Endodermal cell (in vitro differentiated cells): ENCODE measurements around the gene TMCO4. TPM values are rescaled to one million over a fixed set of nuclear protein-coding genes. Genes with fewer than 3 reads are reported as not detected.

Experiments used
- DNase-seq: peaks from one replicate; pipeline ENCODE4 v3.0.0-alpha.2; 2017
- H3K27ac ChIP-seq: 2 replicates; pipeline ENCODE4 v1.5.1; 2013; ENCODE audit warnings: mild to moderate bottlenecking, low read depth, low read length, moderate library complexity
- H3K27me3 ChIP-seq: 2 replicates; pipeline ENCODE4 v1.6.1; 2013; ENCODE audit warnings: mild to moderate bottlenecking, low read length, moderate library complexity; ENCODE audit not compliant: insufficient read depth, control insufficient read depth, poor library complexity, severe bottlenecking
- H3K36me3 ChIP-seq: 2 replicates; pipeline ENCODE4 v1.7.0; 2013; ENCODE audit warnings: mild to moderate bottlenecking, low read length, moderate library complexity; ENCODE audit not compliant: control insufficient read depth, insufficient read depth
- H3K4me1 ChIP-seq: one replicate; pipeline ENCODE4 v1.7.0; 2013; ENCODE audit warnings: low read length; ENCODE audit not compliant: control insufficient read depth, insufficient read depth
- H3K4me3 ChIP-seq: 2 replicates; pipeline ENCODE4 v1.5.1; 2013; ENCODE audit warnings: mild to moderate bottlenecking, low read length, moderate library complexity
- H3K9ac ChIP-seq: 2 replicates; pipeline ENCODE4 v1.6.1; 2013; ENCODE audit warnings: mild to moderate bottlenecking, low read length, moderate library complexity; ENCODE audit not compliant: poor library complexity, severe bottlenecking; ENCODE audit errors: extremely low read depth
- H3K9me3 ChIP-seq: 2 replicates; pipeline ENCODE4 v1.6.1; 2013; ENCODE audit warnings: mild to moderate bottlenecking, low read length, moderate library complexity; ENCODE audit not compliant: control insufficient read depth
- H3K27ac Mint-ChIP-seq: 2 replicates; pipeline ENCODE4 v1.8.0; 2020; ENCODE audit warnings: mixed read lengths
- H3K27me3 Mint-ChIP-seq: 2 replicates; pipeline ENCODE4 v1.8.0; 2021; ENCODE audit warnings: mild to moderate bottlenecking, mixed read lengths; ENCODE audit not compliant: insufficient read depth
- H3K36me3 Mint-ChIP-seq: 2 replicates; pipeline ENCODE4 v1.8.0; 2020; ENCODE audit warnings: low read depth, mixed read lengths
- H3K4me1 Mint-ChIP-seq: 2 replicates; pipeline ENCODE4 v1.8.0; 2020; ENCODE audit warnings: mixed read lengths
- H3K4me3 Mint-ChIP-seq: 2 replicates; pipeline ENCODE4 v1.8.0; 2020; ENCODE audit warnings: mild to moderate bottlenecking, moderate library complexity, mixed read lengths
- H3K9me3 Mint-ChIP-seq: 2 replicates; pipeline ENCODE4 v1.8.0; 2020; ENCODE audit warnings: mild to moderate bottlenecking, mixed read lengths
- CTCF ChIP-seq: fragments of 200-600 bp; sonication (generic); conservative IDR thresholded peaks from 2 replicates; pipeline ENCODE4 v1.5.0; 2021; ENCODE audit warnings: antibody characterized with exemption, mild to moderate bottlenecking
- WGBS, 2 experiments: methylation state at CpG; one replicate each; pipeline versions ENCODE4 v1.1.5 to v1.1.7; 2013; ENCODE audit warnings: missing lambda C conversion rate in 2 of 2, mixed read lengths in 1 of 2; ENCODE audit not compliant: insufficient coverage in 1 of 2, insufficient read length in 1 of 2; 5-methylcytosine and 5-hydroxymethylcytosine counted together
- total RNA-seq, 2 donors: library from RNA; stranded (reverse); fragmentation: NEBNext Ultra II Directional in 1 of 2; extraction: Animal tissue kit (Norgen Biotek cat#: 25700) in 1 of 2; gene quantifications; 2 replicates in 1 of 2; 3 replicates in 1 of 2; pipeline ENCODE4 v1.2.1, GENCODE V29; 2021

The TMCO4 gene
- total RNA-seq, 2 donors from 2014 or later: 6.2 to 6.6 TPM

- Mint-ChIP-seq H3K4me1 (no peaks in the 10 kb centered on the region), H3K27ac (no peak overlapping the region), H3K36me3 (no peaks in the 10 kb centered on the region), H3K4me3 (no peak overlapping the region), H3K27me3 (no peaks in the 10 kb centered on the region), H3K9me3 (no peaks in the 10 kb centered on the region)
- H3K4me1 ChIP-seq: no peaks in the 10 kb centered on the region
- H3K4me3 ChIP-seq: no peak overlapping the region
- 71 to 100% methylated on average over 1 of the region's 1 CpG for WGBS, 2 experiments
- H3K36me3 ChIP-seq: no peaks in the 10 kb centered on the region
- H3K9me3 ChIP-seq: peaks cover 9% of the 10 kb centered on the region
- no peak for TF ChIP-seq CTCF
- H3K9ac ChIP-seq: no peak overlapping the region
- no peak overlapping the region for H3K27ac ChIP-seq
- no peaks in the 10 kb centered on the region for H3K27me3 ChIP-seq
- no peak for DNase-seq
Measured at GRCh38 chr1:19687414-19687813, 112.3 kb downstream of the TMCO4 start.

GRCh38 chr1:19685994-19686393, 113.7 kb downstream of the TMCO4 start:
- H3K27ac Mint-ChIP-seq: no peak overlapping the region
- 55 to 76% methylated on average over 5 to 9 of the region's 9 CpGs for WGBS, 2 experiments

GRCh38 chr1:19684677-19685076, 115.0 kb downstream of the TMCO4 start:
- Histone ChIP-seq H3K36me3 (no peaks in the 10 kb centered on the region), H3K9ac (no peak overlapping the region), H3K9me3 (peaks cover 5% of the 10 kb centered on the region), H3K4me3 (no peak overlapping the region), H3K27me3 (no peaks in the 10 kb centered on the region), H3K4me1 (no peaks in the 10 kb centered on the region), H3K27ac (no peak overlapping the region)
- WGBS, 2 experiments: 83 to 91% methylated on average over 1 to 2 of the region's 2 CpGs
- Mint-ChIP-seq H3K4me3 (no peak overlapping the region), H3K36me3 (no peaks in the 10 kb centered on the region), H3K4me1 (no peaks in the 10 kb centered on the region), H3K27ac (no peak overlapping the region), H3K27me3 (no peaks in the 10 kb centered on the region), H3K9me3 (no peaks in the 10 kb centered on the region)
- DNase-seq: no peak
- no peak for TF ChIP-seq CTCF

More at GRCh38 chr1:19685994-19686393, 113.7 kb downstream of the TMCO4 start:
- TF ChIP-seq CTCF: no peak
- H3K4me3 Mint-ChIP-seq: no peak overlapping the region
- no peaks in the 10 kb centered on the region for H3K27me3 Mint-ChIP-seq
- DNase-seq: no peak
- Histone ChIP-seq H3K4me1 (no peaks in the 10 kb centered on the region), H3K4me3 (no peak overlapping the region), H3K9ac (no peak overlapping the region), H3K27me3 (no peaks in the 10 kb centered on the region), H3K9me3 (peaks cover 9% of the 10 kb centered on the region), H3K36me3 (no peaks in the 10 kb centered on the region), H3K27ac (no peak overlapping the region)
- H3K4me1 Mint-ChIP-seq: no peaks in the 10 kb centered on the region
- H3K9me3 Mint-ChIP-seq: no peaks in the 10 kb centered on the region
- H3K36me3 Mint-ChIP-seq: no peaks in the 10 kb centered on the region
